ENCODE results near the gene ADORA1.

Gene ADORA1

DNA sequence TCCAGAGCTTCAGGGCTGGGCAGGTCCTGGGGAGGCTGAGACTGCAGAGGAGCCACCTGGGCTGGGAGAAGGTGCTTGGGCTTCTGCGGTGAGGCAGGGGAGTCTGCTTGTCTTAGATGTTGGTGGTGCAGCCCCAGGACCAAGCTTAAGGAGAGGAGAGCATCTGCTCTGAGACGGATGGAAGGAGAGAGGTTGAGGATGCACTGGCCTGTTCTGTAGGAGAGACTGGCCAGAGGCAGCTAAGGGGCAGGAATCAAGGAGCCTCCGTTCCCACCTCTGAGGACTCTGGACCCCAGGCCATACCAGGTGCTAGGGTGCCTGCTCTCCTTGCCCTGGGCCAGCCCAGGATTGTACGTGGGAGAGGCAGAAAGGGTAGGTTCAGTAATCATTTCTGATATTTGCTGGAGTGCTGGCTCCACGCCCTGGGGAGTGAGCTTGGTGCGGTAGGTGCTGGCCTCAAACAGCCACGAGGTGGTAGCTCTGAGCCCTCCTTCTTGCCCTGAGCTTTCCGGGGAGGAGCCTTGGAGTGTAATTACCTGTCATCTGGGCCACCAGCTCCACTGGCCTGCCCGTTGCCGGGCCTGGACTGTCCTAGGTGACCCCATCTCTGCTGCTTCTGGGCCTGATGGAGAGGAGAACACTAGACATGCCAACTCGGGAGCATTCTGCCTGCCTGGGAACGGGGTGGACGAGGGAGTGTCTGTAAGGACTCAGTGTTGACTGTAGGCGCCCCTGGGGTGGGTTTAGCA is 38.8 kb downstream of the ADORA1 start:
- Histone ChIP-seq H3K36me3 (ENCODE audit: control insufficient read depth in 1 of 2, insufficient read depth in 2 of 2, low read length in 2 of 2) (no peaks in the 10 kb centered on the region), H3K27ac (ENCODE audit: low read depth, low read length) (no peak overlapping the region), H3K4me1 (ENCODE audit: control insufficient read depth in 1 of 2, insufficient read depth in 2 of 2, low read length in 2 of 2) (no peaks in the 10 kb centered on the region), H3K9me3 (ENCODE audit: control insufficient read depth in 1 of 2, low read length in 2 of 2) (no peaks in the 10 kb centered on the region), H3K27me3 (ENCODE audit: control insufficient read depth in 1 of 2, insufficient read depth in 2 of 2, low read length in 2 of 2) (no peaks in the 10 kb centered on the region), H3K4me3 (ENCODE audit: low read depth in 1 of 2, low read length in 2 of 2) (no peak overlapping the region), H3K9ac (ENCODE audit: low read depth in 1 of 2, low read length in 2 of 2) (no peak overlapping the region)

DNA sequence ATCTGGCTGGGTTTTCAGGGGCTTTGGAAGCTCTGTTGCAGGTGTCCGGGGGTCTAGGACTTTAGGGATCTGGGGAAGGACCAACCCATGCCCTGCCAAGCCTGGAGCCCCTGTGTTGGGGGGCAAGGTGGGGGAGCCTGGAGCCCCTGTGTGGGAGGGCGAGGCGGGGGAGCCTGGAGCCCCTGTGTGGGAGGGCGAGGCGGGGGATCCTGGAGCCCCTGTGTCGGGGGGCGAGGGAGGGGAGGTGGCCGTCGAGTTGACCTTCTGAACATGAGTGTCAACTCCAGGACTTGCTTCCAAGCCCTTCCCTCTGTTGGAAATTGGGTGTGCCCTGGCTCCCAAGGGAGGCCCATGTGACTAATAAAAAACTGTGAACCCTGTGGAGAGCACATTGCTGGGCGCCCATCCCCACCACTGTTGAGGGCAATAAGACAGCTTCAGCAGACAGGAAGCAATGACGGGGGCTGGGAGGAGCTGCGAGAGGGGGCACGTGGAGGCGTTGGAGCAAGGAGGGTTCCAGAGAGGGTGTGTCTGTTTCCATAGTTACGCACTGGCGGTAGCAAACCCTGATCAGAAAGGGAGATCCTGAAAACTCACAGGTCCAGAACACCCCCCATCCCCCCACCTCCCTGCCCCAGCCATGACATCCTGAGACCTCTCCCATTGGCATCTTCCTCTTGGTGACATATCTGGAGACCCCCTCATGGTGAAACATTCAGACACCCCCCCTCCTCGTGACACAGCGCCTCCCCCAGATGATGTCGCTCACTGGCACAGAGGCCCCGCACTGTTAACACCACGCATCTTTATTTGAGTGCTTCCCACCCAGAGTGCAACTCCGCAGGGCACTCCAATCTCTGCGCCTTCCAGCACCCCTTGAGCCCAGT is 39.7 kb downstream of the ADORA1 start:
- H3K4me3 ChIP-seq (ENCODE audit: low read depth in 1 of 2, low read length in 2 of 2) = no peak overlapping the region

DNA sequence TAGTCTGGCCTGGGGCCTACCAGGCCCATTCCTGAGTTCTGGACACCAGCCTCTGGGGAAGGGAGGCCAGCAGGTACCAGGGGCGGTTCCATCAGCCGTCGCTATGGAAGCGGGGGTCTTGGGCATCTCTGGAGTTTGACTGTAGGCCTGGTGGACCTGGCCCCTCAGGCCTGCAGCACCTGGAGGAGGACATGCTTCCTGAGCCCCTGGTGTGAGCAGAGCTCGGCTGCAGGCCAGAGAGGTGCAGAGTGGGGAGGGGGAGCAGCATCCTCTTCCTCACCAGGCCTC is 40.3 kb downstream of the ADORA1 start:
- Histone ChIP-seq H3K36me3 (ENCODE audit: control insufficient read depth in 1 of 2, insufficient read depth in 2 of 2, low read length in 2 of 2) (no peaks in the 10 kb centered on the region), H3K9me3 (ENCODE audit: control insufficient read depth in 1 of 2, low read length in 2 of 2) (no peaks in the 10 kb centered on the region), H3K27me3 (ENCODE audit: control insufficient read depth in 1 of 2, insufficient read depth in 2 of 2, low read length in 2 of 2) (no peaks in the 10 kb centered on the region), H3K27ac (ENCODE audit: low read depth, low read length) (no peak overlapping the region), H3K9ac (ENCODE audit: low read depth in 1 of 2, low read length in 2 of 2) (no peak overlapping the region), H3K4me3 (ENCODE audit: low read depth in 1 of 2, low read length in 2 of 2) (no peak overlapping the region), H3K4me1 (ENCODE audit: control insufficient read depth in 1 of 2, insufficient read depth in 2 of 2, low read length in 2 of 2) (no peaks in the 10 kb centered on the region)

More for the DNA sequence above, 39.7 kb downstream of the ADORA1 start:
- H3K9me3 ChIP-seq (ENCODE audit: control insufficient read depth in 1 of 2, low read length in 2 of 2) = no peaks in the 10 kb centered on the region
- no peak overlapping the region for H3K9ac ChIP-seq (ENCODE audit: low read depth in 1 of 2, low read length in 2 of 2)
- H3K4me1 ChIP-seq (ENCODE audit: control insufficient read depth in 1 of 2, insufficient read depth in 2 of 2, low read length in 2 of 2) = no peaks in the 10 kb centered on the region
- H3K27me3 ChIP-seq (ENCODE audit: control insufficient read depth in 1 of 2, insufficient read depth in 2 of 2, low read length in 2 of 2) = no peaks in the 10 kb centered on the region
- H3K36me3 ChIP-seq (ENCODE audit: control insufficient read depth in 1 of 2, insufficient read depth in 2 of 2, low read length in 2 of 2) = no peaks in the 10 kb centered on the region
- no peak overlapping the region for H3K27ac ChIP-seq (ENCODE audit: low read depth, low read length)

DNA sequence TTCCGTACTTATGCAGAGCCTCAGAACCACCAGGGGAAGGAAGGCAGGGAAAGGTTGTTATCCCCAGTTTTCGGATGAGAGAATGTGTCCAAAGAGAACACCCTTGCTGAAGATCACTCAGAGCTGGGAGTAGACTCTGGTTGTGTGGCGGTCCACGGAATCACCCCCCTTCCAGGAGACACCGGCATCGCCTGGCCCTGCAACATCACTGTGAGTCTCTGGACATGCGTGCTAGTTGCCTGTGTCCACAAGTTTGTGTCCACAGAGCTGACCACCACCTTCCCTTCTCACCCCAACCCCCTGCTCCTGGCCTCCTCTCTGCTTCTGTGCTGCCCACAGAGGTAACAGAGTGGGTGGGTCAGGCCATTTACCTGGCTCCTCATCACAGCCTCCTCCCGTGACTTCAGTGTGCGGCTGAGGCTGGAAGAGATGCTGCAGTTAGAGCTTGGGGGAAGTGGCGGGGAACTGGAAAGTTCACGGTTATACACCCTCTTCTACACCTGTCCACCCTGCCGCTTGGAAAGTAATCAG is 40.8 kb downstream of the ADORA1 start:
- Histone ChIP-seq H3K9ac (ENCODE audit: low read depth in 1 of 2, low read length in 2 of 2) (no peak overlapping the region), H3K4me1 (ENCODE audit: control insufficient read depth in 1 of 2, insufficient read depth in 2 of 2, low read length in 2 of 2) (no peaks in the 10 kb centered on the region), H3K9me3 (ENCODE audit: control insufficient read depth in 1 of 2, low read length in 2 of 2) (no peaks in the 10 kb centered on the region), H3K27ac (ENCODE audit: low read depth, low read length) (no peak overlapping the region), H3K27me3 (ENCODE audit: control insufficient read depth in 1 of 2, insufficient read depth in 2 of 2, low read length in 2 of 2) (no peaks in the 10 kb centered on the region), H3K36me3 (ENCODE audit: control insufficient read depth in 1 of 2, insufficient read depth in 2 of 2, low read length in 2 of 2) (no peaks in the 10 kb centered on the region), H3K4me3 (ENCODE audit: low read depth in 1 of 2, low read length in 2 of 2) (no peak overlapping the region)

DNA sequence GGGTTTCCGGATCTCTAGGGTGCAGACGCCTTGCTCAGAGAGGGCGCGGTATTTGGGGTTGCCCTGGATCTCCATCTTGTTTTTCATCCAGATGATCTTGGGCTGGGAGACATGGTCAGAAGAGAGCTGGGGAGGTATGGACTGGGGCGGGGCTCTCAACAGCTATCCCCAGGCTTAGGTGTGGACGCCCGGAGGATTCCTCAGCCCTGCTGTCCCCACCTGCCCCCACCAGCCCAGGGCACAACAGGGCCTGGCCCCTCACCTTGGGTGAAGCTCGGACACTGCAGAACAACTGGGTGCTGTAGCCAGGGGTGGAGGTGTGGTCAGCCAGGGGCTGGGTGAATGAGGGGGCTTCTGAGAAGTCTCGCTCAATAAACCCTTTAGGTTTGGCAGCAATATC is 41.5 kb downstream of the ADORA1 start:
- Histone ChIP-seq H3K4me3 (ENCODE audit: low read depth in 1 of 2, low read length in 2 of 2) (no peak overlapping the region), H3K27me3 (ENCODE audit: control insufficient read depth in 1 of 2, insufficient read depth in 2 of 2, low read length in 2 of 2) (no peaks in the 10 kb centered on the region), H3K4me1 (ENCODE audit: control insufficient read depth in 1 of 2, insufficient read depth in 2 of 2, low read length in 2 of 2) (no peaks in the 10 kb centered on the region), H3K9me3 (ENCODE audit: control insufficient read depth in 1 of 2, low read length in 2 of 2) (no peaks in the 10 kb centered on the region), H3K36me3 (ENCODE audit: control insufficient read depth in 1 of 2, insufficient read depth in 2 of 2, low read length in 2 of 2) (no peaks in the 10 kb centered on the region), H3K27ac (ENCODE audit: low read depth, low read length) (no peak overlapping the region), H3K9ac (ENCODE audit: low read depth in 1 of 2, low read length in 2 of 2) (no peak overlapping the region)

DNA sequence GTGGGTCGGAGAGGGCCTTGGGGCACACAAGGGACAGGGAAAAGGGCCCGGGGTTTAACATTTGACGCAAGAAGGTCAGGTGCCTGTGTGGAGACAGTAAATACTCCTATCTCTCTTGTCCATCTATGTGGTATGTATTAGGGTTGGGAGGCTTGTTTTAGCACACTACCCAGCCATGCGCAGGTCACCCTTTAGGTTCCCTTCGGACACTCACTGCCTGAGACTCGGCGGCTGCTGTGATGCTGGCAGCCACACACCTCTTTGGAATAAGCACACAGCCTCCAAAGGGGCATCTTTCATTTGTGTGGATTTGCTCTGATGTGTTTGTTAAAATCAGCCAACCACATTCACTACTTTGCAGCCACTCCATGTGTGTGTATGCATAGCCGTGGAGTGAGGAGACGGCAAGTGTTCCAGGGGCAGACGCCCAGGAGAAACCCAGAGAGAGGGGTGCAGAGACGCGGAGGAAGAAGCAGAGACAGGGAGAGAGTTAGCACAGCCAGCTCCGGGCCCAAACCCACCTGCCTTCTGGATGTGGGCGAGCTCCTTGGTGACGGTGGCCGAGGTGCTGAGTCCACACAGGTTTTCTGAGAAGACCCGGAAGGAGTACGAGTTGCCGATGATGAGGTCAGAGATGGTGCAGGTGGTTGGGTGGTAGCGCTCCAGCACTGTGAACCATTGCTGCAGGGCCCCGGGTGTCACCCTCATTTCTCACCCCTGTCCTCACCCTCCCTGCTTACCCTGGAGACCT is 42.4 kb downstream of the ADORA1 start:
- Histone ChIP-seq H3K4me1 (ENCODE audit: control insufficient read depth in 1 of 2, insufficient read depth in 2 of 2, low read length in 2 of 2) (no peaks in the 10 kb centered on the region), H3K9ac (ENCODE audit: low read depth in 1 of 2, low read length in 2 of 2) (no peak overlapping the region), H3K27ac (ENCODE audit: low read depth, low read length) (no peak overlapping the region), H3K27me3 (ENCODE audit: control insufficient read depth in 1 of 2, insufficient read depth in 2 of 2, low read length in 2 of 2) (no peaks in the 10 kb centered on the region), H3K4me3 (ENCODE audit: low read depth in 1 of 2, low read length in 2 of 2) (no peak overlapping the region), H3K9me3 (ENCODE audit: control insufficient read depth in 1 of 2, low read length in 2 of 2) (no peaks in the 10 kb centered on the region), H3K36me3 (ENCODE audit: control insufficient read depth in 1 of 2, insufficient read depth in 2 of 2, low read length in 2 of 2) (no peaks in the 10 kb centered on the region)

DNA sequence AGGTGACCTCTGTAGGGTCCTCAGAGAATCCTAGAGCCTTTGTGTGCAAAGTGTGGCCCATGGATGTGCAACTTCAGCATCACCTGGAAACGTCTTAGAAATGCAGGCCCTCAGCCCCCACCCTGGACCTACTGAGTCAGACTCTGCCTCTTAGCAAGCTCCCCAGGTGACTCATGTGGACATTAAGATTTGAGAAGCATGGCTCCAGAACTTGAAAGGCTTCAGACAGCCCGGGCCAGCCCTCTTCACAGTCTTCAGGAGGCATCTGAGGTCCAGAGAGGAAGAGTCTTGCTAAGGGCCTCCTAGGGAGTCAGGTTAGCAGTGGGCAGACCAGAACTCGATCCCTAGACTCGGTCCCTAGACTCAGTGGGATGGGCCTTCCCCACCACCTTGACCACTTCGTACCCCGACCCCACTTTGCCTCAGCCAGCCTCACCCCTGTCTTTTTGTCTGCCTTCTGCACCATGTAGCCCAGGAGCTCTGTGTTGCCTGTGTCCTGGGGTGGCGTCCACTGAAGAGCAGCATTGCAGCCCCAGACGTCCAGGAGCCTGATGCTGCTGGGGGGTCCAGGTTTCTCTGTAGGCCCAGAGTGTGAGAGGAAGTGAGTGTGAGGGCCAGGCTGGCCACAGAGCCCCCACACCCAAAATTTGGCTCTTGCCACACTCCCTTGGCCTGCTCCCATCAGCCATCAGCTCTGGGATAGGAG is 43.3 kb downstream of the ADORA1 start:
- Histone ChIP-seq H3K4me3 (ENCODE audit: low read depth in 1 of 2, low read length in 2 of 2) (no peak overlapping the region), H3K27me3 (ENCODE audit: control insufficient read depth in 1 of 2, insufficient read depth in 2 of 2, low read length in 2 of 2) (no peaks in the 10 kb centered on the region), H3K36me3 (ENCODE audit: control insufficient read depth in 1 of 2, insufficient read depth in 2 of 2, low read length in 2 of 2) (no peaks in the 10 kb centered on the region), H3K27ac (ENCODE audit: low read depth, low read length) (no peak overlapping the region), H3K4me1 (ENCODE audit: control insufficient read depth in 1 of 2, insufficient read depth in 2 of 2, low read length in 2 of 2) (no peaks in the 10 kb centered on the region), H3K9me3 (ENCODE audit: control insufficient read depth in 1 of 2, low read length in 2 of 2) (no peaks in the 10 kb centered on the region), H3K9ac (ENCODE audit: low read depth in 1 of 2, low read length in 2 of 2) (no peak overlapping the region)

DNA sequence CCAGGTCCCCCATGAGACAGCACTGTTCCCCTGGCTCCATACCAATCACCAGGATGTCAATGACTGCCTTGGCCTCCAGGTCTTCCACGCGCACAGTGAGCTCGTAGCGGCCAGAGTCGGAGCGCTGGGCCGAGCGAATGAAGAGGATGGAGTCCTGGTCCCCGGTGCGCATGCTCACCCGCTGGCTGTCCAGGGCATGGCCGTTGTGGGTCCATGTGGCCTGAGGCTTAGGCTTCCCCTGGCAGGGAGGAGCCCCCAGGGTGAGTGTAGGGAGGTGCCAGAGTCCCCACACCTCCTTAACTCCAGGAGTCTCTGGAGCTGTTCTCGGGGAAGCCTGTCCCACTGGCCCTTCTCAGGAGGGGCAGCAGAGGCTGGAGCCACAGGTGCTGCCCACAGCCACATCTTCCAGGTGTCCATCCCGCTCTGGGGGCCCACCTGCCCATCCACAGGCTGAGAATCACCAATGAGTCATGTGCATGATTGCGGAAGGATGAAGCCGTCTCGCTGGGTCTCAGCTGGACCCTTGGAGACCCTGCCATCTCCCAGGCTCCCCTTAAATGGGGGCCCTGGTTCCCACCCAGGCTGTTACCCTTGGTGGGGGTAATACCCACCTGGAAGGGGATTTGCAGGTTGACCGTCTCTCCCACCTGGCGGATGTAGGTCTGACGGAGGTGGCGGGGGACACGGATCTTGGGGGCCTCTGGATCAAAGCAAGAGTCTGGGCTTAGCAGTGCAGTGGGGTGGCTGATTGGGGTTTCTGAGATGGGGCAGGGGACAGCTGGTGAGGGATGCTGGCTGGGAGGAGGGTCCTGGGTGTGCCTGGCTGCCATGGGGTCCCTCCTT is 44.0 kb downstream of the ADORA1 start:
- Histone ChIP-seq H3K4me3 (ENCODE audit: low read depth in 1 of 2, low read length in 2 of 2) (no peak overlapping the region), H3K9ac (ENCODE audit: low read depth in 1 of 2, low read length in 2 of 2) (no peak overlapping the region), H3K9me3 (ENCODE audit: control insufficient read depth in 1 of 2, low read length in 2 of 2) (no peaks in the 10 kb centered on the region), H3K4me1 (ENCODE audit: control insufficient read depth in 1 of 2, insufficient read depth in 2 of 2, low read length in 2 of 2) (no peaks in the 10 kb centered on the region), H3K27ac (ENCODE audit: low read depth, low read length) (no peak overlapping the region), H3K36me3 (ENCODE audit: control insufficient read depth in 1 of 2, insufficient read depth in 2 of 2, low read length in 2 of 2) (no peaks in the 10 kb centered on the region), H3K27me3 (ENCODE audit: control insufficient read depth in 1 of 2, insufficient read depth in 2 of 2, low read length in 2 of 2) (no peaks in the 10 kb centered on the region)

All from duodenal mucosa (tissue), 2 donors.